Pulmonary artery endothelial cell (primary cell): Measurements from ENCODE around the gene MSANTD1. TPM values are rescaled to one million over a fixed set of nuclear protein-coding genes. Genes with fewer than 3 reads are reported as not detected.

Source experiments
- DNase-seq: peaks from one replicate; pipeline ENCODE4 v3.0.0-alpha.2; 2011; ENCODE audit warnings: low read depth, low spot score
- total RNA-seq: library from RNA; depleted of rRNA; stranded (reverse); fragments of >200 nt; gene quantifications from 2 replicates; pipeline ENCODE4 v1.2.3, GENCODE V29; 2014

The MSANTD1 gene
- total RNA-seq, 1 donor from 2014 or later = 0.07 TPM

GRCh38 chr4:3232871-3233271 lies 16.1 kb upstream of the MSANTD1 start:
- no peak for DNase-seq

- DNase-seq = no peak
Measured at GRCh38 chr4:3233391-3234071, 15.4 kb upstream of the MSANTD1 start.

- DNase-seq = no peak
Measured at GRCh38 chr4:3234171-3235029, 14.6 kb upstream of the MSANTD1 start.

DNA sequence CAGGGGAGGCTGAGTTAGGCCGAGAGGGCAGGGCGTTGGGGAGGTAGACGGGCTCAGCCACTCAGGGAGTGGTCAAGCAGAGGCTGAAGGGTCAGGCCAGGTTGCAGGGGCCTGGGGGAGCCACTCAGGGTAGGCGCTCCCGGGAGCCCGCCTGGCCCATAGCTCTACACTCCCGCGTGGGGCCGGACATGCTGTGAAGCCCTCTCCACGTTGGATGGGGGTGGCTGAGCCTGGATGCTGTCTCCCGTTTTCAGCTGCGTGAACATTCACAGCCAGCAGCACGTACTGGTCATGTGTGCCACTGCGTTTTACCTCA lies 14.0 kb upstream of the MSANTD1 start:
- no peak for DNase-seq

DNA sequence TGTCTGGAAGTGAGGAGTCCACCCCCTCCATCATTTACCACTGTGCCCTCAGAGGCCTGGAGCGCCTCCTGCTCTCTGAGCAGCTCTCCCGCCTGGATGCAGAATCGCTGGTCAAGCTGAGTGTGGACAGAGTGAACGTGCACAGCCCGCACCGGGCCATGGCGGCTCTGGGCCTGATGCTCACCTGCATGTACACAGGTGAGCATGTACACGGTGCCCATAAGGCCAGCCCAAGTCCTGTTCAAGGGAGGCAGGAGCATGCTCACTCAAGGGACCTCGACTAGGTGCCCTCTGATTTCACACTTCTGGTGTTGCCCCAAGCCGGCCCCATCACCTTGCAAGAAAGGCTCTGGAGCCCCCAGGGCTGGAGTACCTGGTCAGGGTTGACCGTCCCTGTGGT lies 13.4 kb upstream of the MSANTD1 start:
- DNase-seq = no peak

GRCh38 chr4:3236326-3236878 lies 12.6 kb upstream of the MSANTD1 start:
- DNase-seq = no peak

- DNase-seq = no peak
Measured at GRCh38 chr4:3237266-3237665, 11.7 kb upstream of the MSANTD1 start.

DNA sequence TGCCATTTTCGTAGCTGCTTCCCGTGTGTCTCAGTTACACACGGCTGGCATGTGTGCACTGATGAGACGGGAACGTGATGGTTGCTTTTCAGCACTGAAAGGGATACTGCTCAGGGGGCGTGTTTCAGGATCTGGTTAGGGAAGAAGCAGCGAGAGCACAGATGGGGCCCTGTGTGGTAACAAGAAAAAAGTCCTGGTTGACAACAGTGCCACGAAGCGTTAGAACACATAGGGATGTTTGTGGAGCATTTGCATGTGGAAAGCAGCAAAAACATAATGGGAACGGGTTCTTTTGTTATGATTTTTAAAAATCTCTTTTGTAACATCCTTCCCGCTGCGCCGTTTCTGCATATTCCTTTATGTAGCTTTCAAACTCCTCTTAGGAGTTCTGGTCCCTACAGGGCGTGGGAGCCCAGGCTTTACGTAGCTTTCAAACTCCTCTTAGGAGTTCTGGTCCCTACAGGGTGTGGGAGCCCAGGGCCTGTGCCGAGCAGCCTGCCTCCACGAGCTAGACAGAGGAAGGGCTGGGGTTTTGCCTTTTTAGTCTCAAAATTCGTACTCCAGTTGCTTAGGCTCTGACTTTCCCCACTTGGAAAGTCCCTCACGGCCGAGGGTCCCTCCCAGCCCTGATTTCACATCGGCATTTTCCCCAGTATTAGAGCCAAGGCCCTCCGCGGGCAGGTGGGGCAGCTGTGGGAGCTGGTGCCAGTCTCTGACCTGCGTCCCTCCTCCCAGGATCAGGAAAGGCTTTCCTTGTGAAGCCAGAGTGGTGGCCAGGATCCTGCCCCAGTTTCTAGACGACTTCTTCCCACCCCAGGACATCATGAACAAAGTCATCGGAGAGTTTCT lies 11.0 kb upstream of the MSANTD1 start:
- no peak for DNase-seq

DNA sequence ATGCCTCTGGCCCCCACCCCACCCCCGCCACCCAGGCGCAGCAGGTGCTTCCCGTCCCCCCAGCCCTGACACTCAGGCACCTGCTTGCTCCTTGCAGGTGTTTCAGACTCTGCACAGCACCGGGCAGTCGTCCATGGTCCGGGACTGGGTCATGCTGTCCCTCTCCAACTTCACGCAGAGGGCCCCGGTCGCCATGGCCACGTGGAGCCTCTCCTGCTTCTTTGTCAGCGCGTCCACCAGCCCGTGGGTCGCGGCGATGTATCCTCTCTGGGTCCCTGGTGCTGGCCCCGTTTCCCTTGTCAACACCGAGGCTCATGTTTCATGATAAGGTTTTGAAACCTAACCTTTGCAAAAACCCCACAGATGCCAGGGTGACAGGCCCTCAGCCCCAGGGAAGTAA lies 10.2 kb upstream of the MSANTD1 start:
- no peak for DNase-seq

DNA sequence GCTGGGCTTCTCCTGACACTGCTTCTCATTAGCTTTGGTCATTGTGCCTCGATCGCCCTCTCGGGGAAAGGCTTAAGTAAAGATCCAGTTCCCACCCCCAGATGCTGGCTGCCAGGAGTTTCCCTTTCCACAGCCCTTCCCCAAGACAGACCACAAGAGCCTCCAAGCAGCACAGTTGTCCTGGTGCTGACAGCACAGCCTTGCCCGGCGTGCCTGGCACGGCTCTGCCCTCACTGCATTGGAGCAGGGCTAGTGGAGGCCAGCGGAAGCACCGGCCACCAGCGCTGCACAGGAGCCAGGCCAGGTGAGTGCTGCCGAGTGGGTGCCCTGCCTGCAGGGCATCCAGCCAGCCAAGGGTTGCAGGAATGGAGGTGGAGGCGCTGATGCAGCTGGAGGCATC lies 9.7 kb upstream of the MSANTD1 start:
- DNase-seq = no peak

- no peak for DNase-seq
Measured at GRCh38 chr4:3239998-3240920, 8.7 kb upstream of the MSANTD1 start.

GRCh38 chr4:3240936-3241522 lies 7.9 kb upstream of the MSANTD1 start:
- no peak for DNase-seq

DNA sequence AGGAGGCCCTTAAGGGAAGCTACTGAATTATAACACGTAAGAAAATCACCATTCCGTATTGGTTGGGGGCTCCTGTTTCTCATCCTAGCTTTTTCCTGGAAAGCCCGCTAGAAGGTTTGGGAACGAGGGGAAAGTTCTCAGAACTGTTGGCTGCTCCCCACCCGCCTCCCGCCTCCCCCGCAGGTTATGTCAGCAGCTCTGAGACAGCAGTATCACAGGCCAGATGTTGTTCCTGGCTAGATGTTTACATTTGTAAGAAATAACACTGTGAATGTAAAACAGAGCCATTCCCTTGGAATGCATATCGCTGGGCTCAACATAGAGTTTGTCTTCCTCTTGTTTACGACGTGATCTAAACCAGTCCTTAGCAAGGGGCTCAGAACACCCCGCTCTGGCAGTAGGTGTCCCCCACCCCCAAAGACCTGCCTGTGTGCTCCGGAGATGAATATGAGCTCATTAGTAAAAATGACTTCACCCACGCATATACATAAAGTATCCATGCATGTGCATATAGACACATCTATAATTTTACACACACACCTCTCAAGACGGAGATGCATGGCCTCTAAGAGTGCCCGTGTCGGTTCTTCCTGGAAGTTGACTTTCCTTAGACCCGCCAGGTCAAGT lies 6.9 kb upstream of the MSANTD1 start:
- DNase-seq = no peak

GRCh38 chr4:3243136-3243780 lies 5.7 kb upstream of the MSANTD1 start:
- no peak for DNase-seq

- DNase-seq = no peak
Measured at GRCh38 chr4:3244002-3244401, 5.0 kb upstream of the MSANTD1 start.

DNA sequence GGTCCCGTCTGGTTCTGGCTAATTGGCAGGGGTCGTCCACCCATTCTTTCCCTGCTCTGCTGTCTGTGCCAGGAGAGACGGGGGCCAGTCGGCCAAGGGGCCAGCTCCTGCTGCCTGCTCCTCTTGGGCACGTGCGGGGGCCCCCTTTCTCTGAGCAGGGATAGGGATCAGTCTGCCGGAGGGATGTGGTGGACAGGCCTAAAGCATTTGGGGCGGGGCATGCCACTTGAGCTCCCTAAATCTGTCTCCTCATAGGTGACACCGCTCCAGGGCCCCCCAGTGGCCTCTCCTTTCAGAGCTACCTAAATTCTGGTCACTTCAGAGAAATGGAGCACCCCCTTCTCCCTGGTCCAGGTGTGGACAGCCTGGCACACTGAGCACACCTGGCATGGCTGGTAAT lies 4.2 kb upstream of the MSANTD1 start:
- DNase-seq = no peak

DNA sequence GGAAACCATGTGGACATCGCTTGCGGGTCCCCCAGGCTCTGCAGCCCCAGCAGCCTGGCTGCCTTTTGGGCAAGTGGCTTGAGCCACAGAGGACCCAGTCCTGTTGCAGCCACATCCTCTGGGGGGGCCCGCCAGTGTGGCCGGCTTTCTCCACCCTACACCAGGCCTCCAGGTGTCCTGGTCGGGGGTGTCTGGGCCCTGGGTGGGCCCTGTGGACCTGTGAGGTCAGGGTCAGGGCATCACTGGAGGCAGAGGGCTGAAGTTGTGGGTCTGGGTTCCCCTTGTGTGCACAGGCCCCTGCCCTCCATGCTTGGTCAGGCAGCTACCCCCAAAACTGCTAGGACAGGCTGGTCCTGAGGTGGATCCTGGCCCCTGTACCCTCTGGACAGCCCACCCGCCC lies 3.3 kb upstream of the MSANTD1 start:
- DNase-seq = no peak

- no peak for DNase-seq
Measured at GRCh38 chr4:3246458-3247398, 2.2 kb upstream of the MSANTD1 start.
